HG03103 (cell line): ENCODE data around the gene CTXND1.
"Not testable (repeated sequence)": the region's sequence is repeated elsewhere in the genome, so short reads cannot be mapped to it uniquely, and the experiment has no call there.

Source experiments
- ATAC-seq: cut with Tn5 transposase; IDR thresholded peaks from one replicate; pipeline ENCODE4 v1.9.1; 2021; ENCODE audit warnings: low read depth; ENCODE audit not compliant: unreplicated experiment

The CTXND1 gene

DNA sequence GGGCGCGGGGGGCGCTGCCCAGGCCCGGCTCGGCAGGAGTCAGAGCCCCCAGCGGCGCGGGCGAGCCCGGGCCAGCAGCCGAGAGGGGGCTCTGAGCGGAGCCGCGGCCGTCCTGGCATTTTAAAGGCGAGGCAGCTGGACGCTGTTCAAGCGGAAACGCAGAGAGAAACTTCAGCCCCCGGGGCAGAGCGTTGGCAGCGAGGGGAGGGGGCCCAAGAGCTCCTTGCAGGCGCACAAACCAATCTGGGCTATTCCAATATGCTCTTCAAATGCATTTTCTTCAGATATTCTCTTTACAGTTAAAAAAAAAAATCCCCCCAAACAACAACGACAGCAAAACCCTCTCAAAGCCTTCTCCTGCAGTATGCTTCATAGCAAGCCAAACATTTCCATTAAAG lies at the start of gene CTXND1:
Gene CTXND1 (minus strand): TSS at position 93 of the 398 bp plus-strand sequence. CDS start 50,264 bp downstream, outside the sequence.
- ATAC-seq = no peak

GRCh38 chr15:80301472-80301871 lies 49.5 kb upstream of the CTXND1 start:
- ATAC-seq = no peak

GRCh38 chr15:80295777-80296176 lies 43.8 kb upstream of the CTXND1 start:
- ATAC-seq = not testable (repeated sequence)

- ATAC-seq = no peak
Observed at GRCh38 chr15:80292079-80292478, 40.1 kb upstream of the CTXND1 start.

DNA sequence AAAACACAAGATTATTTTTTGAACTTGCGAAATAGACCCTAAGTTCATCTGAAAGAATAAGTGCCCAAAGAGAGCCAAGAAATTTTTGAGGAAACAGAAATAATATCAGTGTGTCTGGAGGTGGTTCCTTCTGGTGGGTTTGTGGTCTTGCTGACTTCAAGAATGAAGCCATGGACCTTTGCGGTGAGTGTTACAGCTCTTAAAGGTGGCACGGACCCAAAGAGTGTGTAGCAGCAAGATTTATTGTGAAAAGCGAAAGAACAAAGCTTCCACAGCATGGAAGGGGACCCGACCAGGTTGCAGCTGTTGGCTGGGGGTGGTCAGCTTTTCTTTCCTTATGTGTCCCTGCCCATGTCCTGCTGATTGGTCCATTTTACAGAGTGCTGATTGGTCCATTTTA lies 38.9 kb upstream of the CTXND1 start:
- not testable (repeated sequence) for ATAC-seq

DNA sequence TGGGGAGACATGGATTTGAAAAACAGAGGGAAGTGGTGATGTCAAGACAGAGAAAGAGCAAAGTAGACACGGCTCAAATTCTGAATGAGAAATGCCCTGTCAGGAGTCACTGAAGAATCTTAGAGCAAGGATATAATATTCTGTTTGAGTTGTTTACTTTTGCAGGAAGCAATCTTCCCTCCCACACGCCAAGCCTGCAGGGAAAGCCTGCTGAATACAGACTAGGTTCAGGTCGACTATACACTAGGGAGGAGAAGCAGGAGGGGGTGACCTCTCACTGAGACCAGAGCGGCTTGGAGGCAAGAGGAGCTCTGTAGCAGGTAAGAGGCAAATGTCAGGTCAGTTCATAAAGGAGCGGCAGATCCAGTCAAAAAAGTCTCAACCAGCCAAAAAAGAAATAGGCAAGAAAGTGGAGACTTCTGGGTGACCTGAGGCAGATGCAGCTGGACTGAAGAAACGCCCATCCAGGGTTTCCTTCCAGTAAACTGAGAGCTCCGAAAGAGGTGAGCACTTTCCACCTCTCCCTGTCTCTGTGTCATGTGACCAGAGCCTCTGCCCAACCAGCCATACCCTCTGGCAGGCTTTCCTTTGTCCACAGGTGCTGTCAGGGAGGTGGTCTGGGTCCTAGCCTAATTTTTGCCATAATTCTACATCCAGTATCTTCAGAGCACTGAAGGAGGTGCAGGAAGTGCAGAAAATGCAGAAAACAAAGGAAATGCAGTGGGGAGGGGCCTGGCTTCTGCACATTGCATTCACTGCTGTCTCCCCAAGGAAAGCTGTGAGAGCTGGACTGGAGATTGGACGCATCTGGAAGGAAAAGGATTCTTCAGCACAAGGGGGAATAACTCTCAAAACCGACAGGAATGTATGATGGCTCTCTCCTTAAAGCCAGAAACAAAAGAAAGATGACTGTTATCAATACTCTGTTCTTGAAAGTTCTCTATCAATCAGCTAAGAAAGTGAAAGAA lies 37.8 kb upstream of the CTXND1 start:
- ATAC-seq = no peak

- ATAC-seq = no peak
Observed at GRCh38 chr15:80288131-80288530, 36.1 kb upstream of the CTXND1 start.

- no peak for ATAC-seq
Observed at GRCh38 chr15:80286055-80286454, 34.0 kb upstream of the CTXND1 start.

DNA sequence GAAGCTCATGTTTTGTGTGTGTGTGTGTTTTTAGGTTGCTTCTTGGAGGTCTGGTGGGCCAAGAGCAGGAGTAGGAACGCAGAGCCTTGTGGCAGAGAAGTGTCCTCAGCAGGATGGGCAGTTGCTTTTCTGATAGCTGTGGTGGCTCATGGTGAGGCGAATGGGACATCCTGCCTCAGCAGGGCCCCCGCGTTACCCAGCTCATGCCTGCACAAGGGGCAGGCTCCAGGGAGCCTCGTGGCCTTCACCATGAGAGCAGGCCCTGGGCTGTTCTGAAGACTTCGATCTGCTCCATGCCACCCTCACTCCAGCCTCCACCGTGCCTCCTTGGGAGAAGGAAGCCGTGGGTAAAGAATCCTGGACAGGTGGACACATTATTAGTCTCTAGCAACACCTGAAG lies 33.4 kb upstream of the CTXND1 start:
- ATAC-seq = no peak

DNA sequence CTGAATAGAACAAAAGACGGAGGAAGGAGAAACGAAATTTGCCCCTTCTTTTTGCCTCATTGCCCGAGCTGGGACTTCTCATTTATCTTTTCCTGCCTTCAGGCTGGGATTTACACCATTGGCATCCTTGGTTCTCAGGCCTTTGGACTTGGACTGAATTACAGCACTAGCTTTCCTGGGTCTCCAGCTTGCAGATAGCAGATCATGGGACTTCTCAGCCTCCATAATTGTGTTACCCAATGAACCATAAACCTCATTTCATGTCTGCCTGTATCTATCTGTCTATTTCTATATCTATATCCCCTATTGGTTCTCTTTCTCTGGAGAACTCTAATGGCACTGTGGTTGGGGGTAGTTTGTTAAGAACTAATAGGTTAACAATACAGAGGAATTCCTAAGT lies 31.5 kb upstream of the CTXND1 start:
- no peak for ATAC-seq

- no peak for ATAC-seq
Observed at GRCh38 chr15:80277147-80277546, 25.1 kb upstream of the CTXND1 start.

- ATAC-seq = no peak
Observed at GRCh38 chr15:80275961-80276360, 23.9 kb upstream of the CTXND1 start.

GRCh38 chr15:80274996-80275395 lies 23.0 kb upstream of the CTXND1 start:
- ATAC-seq = no peak

DNA sequence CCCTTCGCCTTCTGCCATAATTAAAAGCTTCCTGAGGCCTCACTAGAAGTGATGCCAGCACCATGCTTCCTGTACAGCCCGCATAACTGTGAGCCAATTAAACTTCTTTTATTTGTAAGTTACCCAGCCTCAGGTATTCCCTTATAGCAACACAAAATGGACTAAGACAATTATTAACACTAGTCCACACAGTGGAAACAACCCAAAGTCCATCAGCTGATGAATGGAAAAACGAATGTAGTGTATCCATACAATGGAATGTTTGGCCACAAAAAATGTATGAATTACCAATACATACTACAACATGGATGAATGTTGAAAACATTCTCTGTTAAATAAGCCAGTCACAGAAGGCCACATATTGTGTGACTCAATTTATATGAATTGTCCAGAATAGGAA lies 22.5 kb upstream of the CTXND1 start:
- no peak for ATAC-seq

DNA sequence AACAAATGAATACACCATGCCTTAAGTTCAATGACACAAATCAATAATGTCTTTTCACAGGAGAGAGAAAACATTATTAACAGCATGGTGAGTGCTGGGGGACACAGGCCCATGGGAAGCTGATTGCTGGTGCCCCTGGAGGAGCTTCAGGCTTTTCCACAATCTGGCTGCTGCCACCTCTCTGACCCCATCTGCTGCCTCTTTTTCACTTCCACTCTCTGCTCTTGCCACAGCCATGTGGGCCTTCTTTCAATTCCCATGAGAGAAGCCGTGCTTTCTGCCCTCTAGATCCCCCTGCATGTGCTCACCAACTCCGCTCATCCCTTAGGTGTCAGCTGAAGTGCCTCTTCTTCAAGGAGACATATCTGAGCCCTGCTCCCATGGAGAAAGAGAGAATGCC lies 21.0 kb upstream of the CTXND1 start:
- ATAC-seq = no peak

- ATAC-seq = no peak
Observed at GRCh38 chr15:80270472-80270871, 18.5 kb upstream of the CTXND1 start.

GRCh38 chr15:80268101-80268500 lies 16.1 kb upstream of the CTXND1 start:
- no peak for ATAC-seq

GRCh38 chr15:80267658-80268057 lies 15.6 kb upstream of the CTXND1 start:
- no peak for ATAC-seq

DNA sequence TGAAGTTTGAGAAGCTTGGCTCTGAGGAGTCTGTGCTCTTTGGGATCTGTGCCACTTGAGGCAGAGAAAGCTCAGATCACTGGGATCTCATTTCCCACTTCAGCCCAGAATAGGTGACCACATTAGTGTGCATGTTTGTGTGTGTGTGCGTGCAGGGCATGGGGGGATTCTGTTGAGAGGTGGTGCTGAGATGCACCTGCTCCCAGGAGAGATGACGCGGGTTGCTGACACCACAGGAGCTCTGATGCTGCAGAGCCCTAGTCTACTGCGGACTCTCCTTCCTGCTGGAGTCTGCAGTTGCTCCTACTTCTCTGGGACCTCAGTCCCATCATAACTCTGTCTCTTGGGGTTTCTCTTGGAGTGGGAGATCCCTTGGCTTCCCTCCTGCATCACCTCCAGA lies 14.7 kb upstream of the CTXND1 start:
- ATAC-seq = no peak

DNA sequence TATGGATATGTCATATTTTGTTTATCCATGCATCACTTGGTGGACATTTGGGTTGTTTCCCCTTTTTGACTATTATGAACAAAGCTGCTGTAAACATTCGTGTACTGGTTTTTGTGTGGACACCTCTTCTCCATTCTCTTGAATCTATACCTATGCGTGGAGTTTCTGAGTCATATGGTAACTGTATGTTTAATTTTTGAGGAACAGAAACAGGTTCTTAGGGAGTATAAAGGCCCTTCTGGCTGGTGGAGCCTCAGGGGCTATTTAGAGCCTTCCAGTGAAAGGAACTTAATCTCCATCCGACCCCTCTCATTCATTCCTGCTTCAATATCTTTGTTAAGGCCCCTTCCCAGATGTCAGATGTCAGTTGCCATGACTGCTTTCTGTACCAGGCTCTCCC lies 14.1 kb upstream of the CTXND1 start:
- peak; percentile 66 for ATAC-seq

GRCh38 chr15:80265021-80265420 lies 13.0 kb upstream of the CTXND1 start:
- ATAC-seq = no peak

GRCh38 chr15:80264031-80264430 lies 12.0 kb upstream of the CTXND1 start:
- no peak for ATAC-seq
